Motor neuron (in vitro differentiated cells): ENCODE results near the gene PHC3. TPM values are rescaled to one million over a fixed set of nuclear protein-coding genes. Genes with fewer than 3 reads are reported as not detected.

Source experiments
- ATAC-seq, 8 experiments: fragments of 200-7000 bp; cut with Tn5 transposase; replicated peaks in 6 of 8; 2 replicates each; pipeline ENCODE4 v1.8.0; 2021; ENCODE audit warnings: mild to moderate bottlenecking in 8 of 8, moderate library complexity in 8 of 8
- H3K27ac ChIP-seq, 2 donors: fragments of 250-450 bp; sonication (Bioruptor Pico); 2 replicates each; pipeline ENCODE4 v1.9.0; 2021; ENCODE audit warnings: antibody characterized with exemption in 2 of 2, mild to moderate bottlenecking in 2 of 2, moderate library complexity in 1 of 2
- H3K4me1 ChIP-seq, 2 donors: fragments of 250-450 bp; sonication (Bioruptor Pico); replicated peaks in 1 of 2; 2 replicates each; pipeline ENCODE4 v1.6.1; 2021; ENCODE audit warnings: antibody characterized with exemption in 2 of 2, mild to moderate bottlenecking in 2 of 2, moderate library complexity in 1 of 2
- H3K4me3 ChIP-seq, 5 donors: fragments of 250-450 bp; sonication (Bioruptor Pico); 2 replicates each; pipeline ENCODE4 v1.9.0; 2021; ENCODE audit warnings: antibody characterized with exemption in 5 of 5, mild to moderate bottlenecking in 5 of 5, moderate library complexity in 4 of 5
- WGBS, 10 experiments: fragments of 450-650 bp; shearing (Covaris generic); methylation state at CpG; one replicate each; pipeline ENCODE4 v1.0.0; 2022; 5-methylcytosine and 5-hydroxymethylcytosine counted together
- in situ Hi-C, 9 experiments: fragments of 400-800 bp; cut with MboI; loops; one replicate each; pipeline ENCODE4 v1.15.0; 2021; ENCODE audit warnings: low sequenced_read_pairs in 9 of 9, low pct_unique_long_range_greater_than_20kb in 2 of 9; ENCODE audit not compliant: unreplicated experiment in 9 of 9
- total RNA-seq, 8 experiments: library from RNA; unstranded; fragments of 300-600 nt; gene quantifications; 2 replicates each; pipeline versions ENCODE4 v1.2.3 to v1.2.4, GENCODE V29; 2022

Gene PHC3
- total RNA-seq, 8 experiments from 2014 or later, result 12.4 to 58.5 (median 24.6) TPM

GRCh38 chr3:170055209-170055608 lies 126.3 kb downstream of the PHC3 start:
- ATAC-seq, result no peak
- WGBS, 10 experiments, result 40 to 100% (median 89%) methylated on average over 1 to 4 of the region's 5 CpGs
- in situ Hi-C loops, result loop anchor here in 1 of 9 experiments (25.0 kb wide), 1 partner anchor 193 kb away; the partner anchor contains the start of gene LRRC31

GRCh38 chr3:170054204-170054603 lies 127.3 kb downstream of the PHC3 start:
- H3K4me3 ChIP-seq, result no peak overlapping the region
- WGBS, 10 experiments, result 50 to 100% (median 100%) methylated on average over 1 of the region's 1 CpG; no CpG with 5 or more reads in 3 of the 10 experiments
- ATAC-seq, result peak in 1 of 8 experiments; percentile 58
- H3K4me1 ChIP-seq, result no peaks in the 10 kb centered on the region
- no peak overlapping the region for H3K27ac ChIP-seq
- in situ Hi-C loops, result loop anchor here in 1 of 9 experiments (25.0 kb wide), 1 partner anchor 192 kb away; the partner anchor contains the start of gene LRRC31

More at GRCh38 chr3:170055209-170055608, 126.3 kb downstream of the PHC3 start:
- Histone ChIP-seq H3K4me3 (no peak overlapping the region), H3K4me1 (no peaks in the 10 kb centered on the region), H3K27ac (no peak overlapping the region)

GRCh38 chr3:170052398-170052797 lies 129.1 kb downstream of the PHC3 start:
- Histone ChIP-seq H3K4me1 (no peaks in the 10 kb centered on the region), H3K4me3 (no peak overlapping the region), H3K27ac (no peak overlapping the region)
- no peak for ATAC-seq
- in situ Hi-C loops, result loop anchor here in 1 of 9 experiments (25.0 kb wide), 1 partner anchor 190 kb away; the partner anchor contains the start of gene LRRC31

GRCh38 chr3:170050753-170051152 lies 130.8 kb downstream of the PHC3 start:
- Histone ChIP-seq H3K27ac (no peak overlapping the region), H3K4me3 (no peak overlapping the region), H3K4me1 (no peaks in the 10 kb centered on the region)
- WGBS, 10 experiments, result 43 to 97% (median 75%) methylated on average over 1 to 4 of the region's 4 CpGs
- in situ Hi-C loops, result loop anchor here in 1 of 9 experiments (25.0 kb wide), 1 partner anchor 188 kb away; the partner anchor contains the start of gene LRRC31
- ATAC-seq, result no peak

- no peak overlapping the region for H3K27ac ChIP-seq
- H3K4me1 ChIP-seq, result no peaks in the 10 kb centered on the region
- WGBS, 10 experiments, result 33 to 100% (median 77%) methylated on average over 1 to 4 of the region's 10 CpGs; no CpG with 5 or more reads in 1 of the 10 experiments
- peak in 2 of 8 experiments; percentile 40 to 44 for ATAC-seq
- in situ Hi-C loops, result no loop called here
- no peak overlapping the region for H3K4me3 ChIP-seq
Observed at GRCh38 chr3:170049146-170050000, 132.2 kb downstream of the PHC3 start.

- Histone ChIP-seq H3K27ac (no peak overlapping the region), H3K4me3 (no peak overlapping the region), H3K4me1 (no peaks in the 10 kb centered on the region)
- in situ Hi-C loops, result no loop called here
- no peak for ATAC-seq
- WGBS, 10 experiments, result 69 to 100% (median 98%) methylated on average over 1 to 3 of the region's 3 CpGs; no CpG with 5 or more reads in 2 of the 10 experiments
Observed at GRCh38 chr3:170047133-170047404, 134.5 kb downstream of the PHC3 start.

GRCh38 chr3:170046269-170047132 lies 135.0 kb downstream of the PHC3 start:
- in situ Hi-C loops, result no loop called here
- Histone ChIP-seq H3K27ac (no peak overlapping the region), H3K4me3 (no peak overlapping the region), H3K4me1 (no peaks in the 10 kb centered on the region)
- ATAC-seq, result no peak
- 54 to 82% (median 69%) methylated on average over 1 to 5 of the region's 5 CpGs; no CpG with 5 or more reads in 2 of the 10 experiments for WGBS, 10 experiments

GRCh38 chr3:170044795-170045244 lies 136.7 kb downstream of the PHC3 start:
- Histone ChIP-seq H3K4me1 (no peaks in the 10 kb centered on the region), H3K4me3 (no peak overlapping the region), H3K27ac (no peak overlapping the region)
- 40 to 94% (median 84%) methylated on average over 1 to 8 of the region's 8 CpGs; no CpG with 5 or more reads in 3 of the 10 experiments for WGBS, 10 experiments
- no peak for ATAC-seq
- in situ Hi-C loops, result no loop called here

- Histone ChIP-seq H3K4me3 (no peak overlapping the region), H3K27ac (no peak overlapping the region), H3K4me1 (no peaks in the 10 kb centered on the region)
- no peak for ATAC-seq
- in situ Hi-C loops, result no loop called here
- WGBS, 10 experiments, result 65 to 98% (median 89%) methylated on average over 3 to 8 of the region's 8 CpGs; no CpG with 5 or more reads in 2 of the 10 experiments
Observed at GRCh38 chr3:170044271-170044670, 137.3 kb downstream of the PHC3 start.

- no peak for ATAC-seq
- 6 to 100% (median 87%) methylated on average over 1 to 7 of the region's 7 CpGs; no CpG with 5 or more reads in 1 of the 10 experiments for WGBS, 10 experiments
- in situ Hi-C loops, result no loop called here
- no peak overlapping the region for H3K4me3 ChIP-seq
- no peaks in the 10 kb centered on the region for H3K4me1 ChIP-seq
- no peak overlapping the region for H3K27ac ChIP-seq
Observed at GRCh38 chr3:170043506-170043905, 138.0 kb downstream of the PHC3 start.

- H3K4me3 ChIP-seq, result no peak overlapping the region
- in situ Hi-C loops, result no loop called here
- no peak overlapping the region for H3K27ac ChIP-seq
- no peak for ATAC-seq
- WGBS, 10 experiments, result 0 to 43% (median 5%) methylated on average over 1 to 8 of the region's 8 CpGs
- no peaks in the 10 kb centered on the region for H3K4me1 ChIP-seq
Observed at GRCh38 chr3:170040418-170040817, 141.1 kb downstream of the PHC3 start.

GRCh38 chr3:170038434-170039110 lies 143.0 kb downstream of the PHC3 start:
- ATAC-seq, result peak in 4 of 8 experiments; percentile 22 to 33 (median 30)

More at GRCh38 chr3:170038434-170039110, 143.0 kb downstream of the PHC3 start:
- no peaks in the 10 kb centered on the region for H3K4me1 ChIP-seq
- WGBS, 10 experiments, result 0 to 50% (median 17%) methylated on average over 2 to 15 of the region's 51 CpGs; no CpG with 5 or more reads in 5 of the 10 experiments
- no peak overlapping the region for H3K27ac ChIP-seq
- H3K4me3 ChIP-seq, result peak overlapping the region; percentile 37 to 47 (median 47)
- in situ Hi-C loops, result no loop called here
